Esophagus muscularis mucosa (tissue), 4 donors: ENCODE data around the gene PURA. TPM values are rescaled to one million over a fixed set of nuclear protein-coding genes. Genes with fewer than 3 reads are reported as not detected.

ENCODE experiments used
- DNase-seq: peaks from one replicate; pipeline ENCODE4 v3.0.0-alpha.2; 2017; ENCODE audit errors: extremely low spot score
- H3K27ac ChIP-seq, 4 donors: fragments of 200-600 bp; sonication (generic); replicated peaks in 1 of 4; 1 replicate in 3 of 4; 2 replicates in 1 of 4; pipeline ENCODE4 v1.5.1; 2016 to 2019; ENCODE audit warnings: mild to moderate bottlenecking in 1 of 4
- H3K27me3 ChIP-seq, 4 donors: fragments of 200-600 bp; sonication (generic); one replicate each; pipeline versions ENCODE4 v1.5.1 to v1.6.0; 2016 to 2019
- H3K36me3 ChIP-seq, 4 donors: fragments of 200-600 bp; sonication (generic); one replicate each; pipeline ENCODE4 v1.5.1; 2016 to 2019
- H3K4me1 ChIP-seq, 4 donors: fragments of 200-600 bp; sonication (generic); one replicate each; pipeline ENCODE4 v1.5.1; 2016 to 2019
- H3K4me3 ChIP-seq, 4 donors: fragments of 200-600 bp; sonication (generic); 1 replicate in 2 of 4; 2 replicates in 2 of 4; pipeline ENCODE4 v1.5.1; 2016 to 2019; ENCODE audit warnings: mild to moderate bottlenecking in 4 of 4, moderate library complexity in 1 of 4
- H3K9me3 ChIP-seq, 4 donors: fragments of 200-600 bp; sonication (generic); 1 replicate in 3 of 4; 2 replicates in 1 of 4; pipeline ENCODE4 v1.5.1; 2016 to 2019
- CTCF ChIP-seq, 3 experiments: fragments of 200-600 bp in 2 of 3; fragments of 450-650 bp in 1 of 3; sonication (generic) in 2 of 3; IDR thresholded peaks; one replicate each; pipeline ENCODE4 v1.5.1; 2017 to 2019; ENCODE audit warnings: antibody characterized with exemption in 3 of 3, mild to moderate bottlenecking in 2 of 3, moderate library complexity in 1 of 3
- EP300 ChIP-seq: sonication (generic); formaldehyde crosslinking; IDR thresholded peaks from one replicate; pipeline ENCODE4 v1.6.1; 2017; ENCODE audit warnings: antibody characterized with exemption
- POLR2A ChIP-seq: fragments of 450-650 bp; IDR thresholded peaks from one replicate; pipeline ENCODE4 v1.6.1; 2017; ENCODE audit warnings: antibody characterized with exemption, moderate library complexity, mild to moderate bottlenecking, low read depth
- POLR2AphosphoS5 ChIP-seq, 2 donors: sonication (generic); formaldehyde crosslinking; IDR thresholded peaks; one replicate each; pipeline ENCODE4 v1.6.1; 2017; ENCODE audit warnings: antibody characterized with exemption in 2 of 2
- WGBS: methylation state at CpG from one replicate; pipeline ENCODE4 v1.1.5; 2018; 5-methylcytosine and 5-hydroxymethylcytosine counted together
- intact Hi-C: fragments of 100-400 bp; cut with DNase I; formaldehyde crosslinking; loops from one replicate; pipeline ENCODE4 v1.15.1; 2023
- total RNA-seq, 4 donors: library from RNA; depleted of rRNA; stranded (reverse); fragments of >200 nt; gene quantifications; one replicate each; pipeline versions ENCODE4 v1.1.0 to v1.2.1, GENCODE V29; 2016

PURA gene
- total RNA-seq, 4 donors from 2014 or later: 31.8 to 46.5 (median 43.5) TPM

DNA sequence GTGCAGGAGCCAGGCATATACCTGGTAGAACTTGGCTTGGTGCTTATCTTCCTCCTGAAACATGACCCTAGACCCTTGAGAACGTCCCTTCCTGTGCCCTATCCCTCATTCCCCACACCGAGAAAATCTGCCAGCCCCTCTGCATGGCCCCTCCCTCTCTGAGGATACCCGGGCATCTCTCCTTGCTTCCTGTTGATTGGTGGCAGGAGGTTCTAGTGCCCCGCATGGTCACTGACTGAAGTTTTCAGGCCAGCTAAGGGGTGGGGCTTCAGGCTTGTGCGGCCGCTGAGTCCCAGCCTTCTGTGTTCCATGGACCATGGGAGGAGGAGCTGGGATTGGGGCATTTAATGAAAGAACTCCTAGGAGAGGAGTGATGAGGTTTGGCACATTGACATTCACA lies 34.6 kb downstream of the PURA start:
- H3K36me3 ChIP-seq: no peaks in the 10 kb centered on the region
- WGBS: 66% methylated on average over 6 of the region's 6 CpGs
- TF ChIP-seq POLR2A: no peak
- TF ChIP-seq POLR2AphosphoS5 (IDR thresholded peaks at IDR 0.05): no peak
- TF ChIP-seq EP300: no peak
- TF ChIP-seq CTCF (IDR thresholded peaks at IDR 0.05): no peak
- intact Hi-C loops: loop anchor here (5.0 kb wide), 1 partner anchor 41 kb away; no protein-coding TSS in a partner anchor
- no peaks in the 10 kb centered on the region for H3K27me3 ChIP-seq
- no peak for DNase-seq
- no peak overlapping the region for H3K4me3 ChIP-seq
- H3K27ac ChIP-seq: no peak overlapping the region
- no peaks in the 10 kb centered on the region for H3K9me3 ChIP-seq
- peaks cover 16 to 33% (median 26%) of the 10 kb centered on the region in 4 donors for H3K4me1 ChIP-seq

DNA sequence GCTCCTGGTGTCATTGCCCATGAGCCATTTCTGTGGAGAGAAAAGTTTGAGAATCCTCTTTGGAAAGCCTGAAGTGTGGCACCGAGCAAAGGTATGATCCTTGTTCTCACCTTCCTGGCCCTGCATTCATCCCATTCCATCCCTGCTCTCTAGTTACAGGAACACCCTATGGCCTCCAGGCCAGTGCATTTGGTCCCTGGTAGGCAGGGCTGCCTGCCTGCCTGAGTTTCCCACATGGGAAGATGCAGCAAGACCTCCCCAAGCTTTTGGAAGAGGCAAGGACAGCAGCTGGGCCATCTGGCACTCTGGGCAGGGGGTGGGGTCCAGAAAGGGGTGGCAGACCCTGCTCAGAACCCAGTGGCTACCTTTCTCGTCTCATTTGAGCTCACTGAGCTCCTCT lies 36.3 kb downstream of the PURA start:
- Histone ChIP-seq H3K36me3 (no peaks in the 10 kb centered on the region), H3K9me3 (no peaks in the 10 kb centered on the region), H3K27ac (no peak overlapping the region), H3K27me3 (no peaks in the 10 kb centered on the region), H3K4me1 (peaks cover 13 to 30% (median 20%) of the 10 kb centered on the region in 4 donors), H3K4me3 (no peak overlapping the region)
- TF ChIP-seq EP300 (no peak), POLR2AphosphoS5 (IDR thresholded peaks at IDR 0.05) (no peak), CTCF (IDR thresholded peaks at IDR 0.05) (no peak), POLR2A (no peak)
- WGBS: 89% methylated on average over 2 of the region's 2 CpGs
- no peak for DNase-seq
- intact Hi-C loops: loop anchor here (10.0 kb wide), 1 partner anchor 365 kb away; no protein-coding TSS in a partner anchor

DNA sequence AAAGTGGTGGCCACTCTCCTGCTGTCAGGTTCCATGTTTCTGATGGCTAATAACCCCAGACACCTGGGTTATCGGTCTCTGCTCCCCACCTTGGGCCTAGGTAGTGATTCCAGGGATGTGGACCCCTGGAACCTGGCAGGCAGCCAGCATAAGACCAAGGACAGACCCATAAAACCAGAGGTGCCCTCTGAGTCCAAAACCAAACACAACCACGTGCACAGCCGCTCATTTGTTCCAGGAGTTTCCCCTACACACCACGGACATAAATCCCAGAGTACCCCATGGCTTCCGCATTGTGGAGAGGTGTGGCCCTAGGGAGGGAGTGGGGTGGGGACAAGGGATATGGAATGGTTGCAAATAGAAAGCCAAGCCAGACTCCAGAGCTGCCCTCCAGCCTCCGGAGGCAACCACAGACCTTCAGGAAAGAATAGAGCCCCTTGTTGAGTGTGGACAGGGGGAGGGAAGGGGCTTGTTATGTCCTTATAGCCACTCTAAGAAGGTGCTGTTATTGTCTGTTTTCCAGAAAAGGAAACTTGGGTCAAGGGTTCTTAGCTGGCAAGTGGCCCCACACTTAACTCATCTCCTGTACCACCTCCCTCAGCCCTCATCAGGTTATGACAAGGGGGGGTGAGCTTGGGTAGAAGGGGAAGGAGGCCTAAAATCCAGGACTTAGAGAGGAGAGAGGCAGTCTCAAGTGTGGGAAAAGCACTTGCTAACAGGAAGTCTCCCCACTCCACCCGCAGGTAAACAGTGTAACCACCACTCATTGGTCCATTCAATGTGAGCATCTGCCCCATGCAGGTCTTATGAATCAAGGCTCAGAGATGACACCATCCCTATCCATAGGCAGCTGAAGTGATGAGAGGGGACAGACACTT lies 37.5 kb downstream of the PURA start:
- no peak for TF ChIP-seq EP300
- DNase-seq: no peak
- H3K4me1 ChIP-seq: peaks cover 8 to 21% (median 10%) of the 10 kb centered on the region in 4 donors
- no peak overlapping the region for H3K4me3 ChIP-seq
- H3K9me3 ChIP-seq: no peaks in the 10 kb centered on the region
- 75% methylated on average over 6 of the region's 7 CpGs for WGBS
- H3K27ac ChIP-seq: no peak overlapping the region
- intact Hi-C loops: loop anchor here (10.0 kb wide), 1 partner anchor 367 kb away; no protein-coding TSS in a partner anchor
- H3K27me3 ChIP-seq: no peaks in the 10 kb centered on the region
- H3K36me3 ChIP-seq: no peaks in the 10 kb centered on the region

GRCh38 chr5:140152022-140152999 lies 38.4 kb downstream of the PURA start:
- Histone ChIP-seq H3K27me3 (no peaks in the 10 kb centered on the region), H3K4me3 (no peak overlapping the region), H3K9me3 (no peaks in the 10 kb centered on the region), H3K27ac (no peak overlapping the region), H3K4me1 (peaks cover 11 to 27% (median 15%) of the 10 kb centered on the region in 4 donors), H3K36me3 (no peaks in the 10 kb centered on the region)
- 76% methylated on average over 17 of the region's 23 CpGs for WGBS
- DNase-seq: no peak
- intact Hi-C loops: loop anchor here (10.0 kb wide), 1 partner anchor 368 kb away; no protein-coding TSS in a partner anchor
- TF ChIP-seq POLR2AphosphoS5 (IDR thresholded peaks at IDR 0.05) (no peak), CTCF (IDR thresholded peaks at IDR 0.05) (no peak), POLR2A (no peak), EP300 (no peak)
